ENCODE results near the gene KCNIP4. TPM values are rescaled to one million over a fixed set of nuclear protein-coding genes. Genes with fewer than 3 reads are reported as not detected.

KCNIP4 gene
- total and polyA plus RNA-seq, 2 of the 4 experiments (the other 2 are of a cell fraction): not detected

- Histone ChIP-seq H3K23ac (ENCODE audit: low read depth, low read length) (no peak overlapping the region), H2BK20ac (ENCODE audit: low read depth, low read length) (no peak overlapping the region), H3K36me3 (ENCODE audit: control insufficient read depth, insufficient read depth, low read length) (no peaks in the 10 kb centered on the region), H4K5ac (ENCODE audit: low read depth, low read length) (no peak overlapping the region), H3K27ac (ENCODE audit: insufficient read depth, low read length) (no peak overlapping the region), H2AK9ac (replicated peaks; ENCODE audit: low read depth, low read length, poor library complexity) (no peak overlapping the region), H3K56ac (ENCODE audit: extremely low read depth, insufficient read depth, low read length) (no peak overlapping the region), H3K79me1 (ENCODE audit: low read depth in 1 of 2, low read length in 2 of 2) (no peaks in the 10 kb centered on the region), H2AK5ac (ENCODE audit: low read depth, low read length) (no peak overlapping the region), H3K4me3 (ENCODE audit: insufficient read depth, low read depth, low read length) (no peak overlapping the region), H3K9me1 (ENCODE audit: insufficient read depth, low read length) (no peaks in the 10 kb centered on the region), H3K4ac (ENCODE audit: low read depth, low read length) (no peak overlapping the region), H3K9me3 (ENCODE audit: control insufficient read depth, insufficient read depth, low read length) (peaks cover 5% of the 10 kb centered on the region; the same call in 1 of the 2 replicates), H4K91ac (ENCODE audit: insufficient read depth, low read depth, low read length) (no peak overlapping the region), H3K27me3 (ENCODE audit: control insufficient read depth, insufficient read depth, low read length) (no peaks in the 10 kb centered on the region), H3K4me2 (ENCODE audit: low read depth, low read length) (no peak overlapping the region), H2BK5ac (ENCODE audit: low read depth, low read length, poor library complexity, severe bottlenecking) (no peak overlapping the region), H4K8ac (ENCODE audit: low read depth in 2 of 2, low read length in 2 of 2) (no peak overlapping the region), H4K20me1 (ENCODE audit: insufficient read depth, low read length) (no peaks in the 10 kb centered on the region), H2BK120ac (ENCODE audit: low read depth, low read length) (no peak overlapping the region), H3K9ac (ENCODE audit: low read depth, low read length) (no peak overlapping the region), H2BK15ac (ENCODE audit: low read depth, low read length) (no peak overlapping the region), H3K18ac (ENCODE audit: low read depth, low read length) (no peak overlapping the region), H2AFZ (replicated peaks; ENCODE audit: low read length, poor library complexity) (no peak overlapping the region), H3K4me1 (ENCODE audit: control insufficient read depth, insufficient read depth, low read length) (no peaks in the 10 kb centered on the region), H3K14ac (replicated peaks; ENCODE audit: low read depth, low read length) (no peak overlapping the region)
- in situ Hi-C loops (cut with MboI; ENCODE audit: low sequenced_read_pairs) (no loop called here), dilution Hi-C loops (cut with HindIII; ENCODE audit: low sequenced_read_pairs, unreplicated experiment) (no loop called here), intact Hi-C loops (cut with micrococcal nuclease) (no loop called here)
- ATAC-seq (ENCODE audit: low read depth): no peak
- no TSS peak for BruUV-seq (replicated peaks)
- ChIA-PET CTCF (no interaction called here), POLR2A (ENCODE audit: unreplicated experiment) (no interaction called here)
- DNase-seq: no peak
- TF ChIP-seq NFE2L2 (IDR thresholded peaks at IDR 0.05; ENCODE audit: low read depth, low read length) (peak; percentile 72), RAD21 (IDR thresholded peaks at IDR 0.05; ENCODE audit: low read length) (no peak), MAFK (IDR thresholded peaks at IDR 0.05; ENCODE audit: low read depth, low read length) (peak; percentile 58), MXI1 (IDR thresholded peaks at IDR 0.05; ENCODE audit: borderline replicate concordance, low read depth, low read length) (no peak)
Observed at GRCh38 chr4:21130606-21131005, 818.0 kb downstream of the KCNIP4 start.
